ENCODE data around the gene MAOA. TPM values are rescaled to one million over a fixed set of nuclear protein-coding genes. Genes with fewer than 3 reads are reported as not detected.
A peak's percentile ranks its signal among the peaks of the same experiment; 100 is the strongest.
"Not testable (repeated sequence)": the region's sequence is repeated elsewhere in the genome, so short reads cannot be mapped to it uniquely, and the experiment has no call there.

Gene MAOA
- total RNA-seq, 1 donor from 2014 or later: 12.5 TPM

- no peak for DNase-seq (ENCODE audit: low spot score)
These were observed 7.1 kb downstream of the MAOA start for GRCh38 chrX:43663173-43663572.

- DNase-seq (ENCODE audit: low spot score): no peak
These were observed 8.2 kb downstream of the MAOA start for GRCh38 chrX:43664258-43664657.

GRCh38 chrX:43664708-43665107, 8.6 kb downstream of the MAOA start:
- no peak for DNase-seq (ENCODE audit: low spot score)

- DNase-seq (ENCODE audit: low spot score): no peak
These were observed 10.3 kb downstream of the MAOA start for GRCh38 chrX:43666311-43666912.

GRCh38 chrX:43675965-43676628, 20.0 kb downstream of the MAOA start:
- DNase-seq (ENCODE audit: low spot score): not testable (repeated sequence)

GRCh38 chrX:43676971-43677572, 21.0 kb downstream of the MAOA start:
- no peak for DNase-seq (ENCODE audit: low spot score)

GRCh38 chrX:43677993-43678392, 21.9 kb downstream of the MAOA start:
- no peak for DNase-seq (ENCODE audit: low spot score)

GRCh38 chrX:43679058-43679457, 23.0 kb downstream of the MAOA start:
- DNase-seq (ENCODE audit: low spot score): no peak

- peak; percentile 90 for DNase-seq (ENCODE audit: low spot score)
These were observed 23.7 kb downstream of the MAOA start for GRCh38 chrX:43679778-43680177.

- peak; percentile 26 for DNase-seq (ENCODE audit: low spot score)
These were observed 26.6 kb downstream of the MAOA start for GRCh38 chrX:43682726-43683125.

GRCh38 chrX:43685221-43685620, 29.1 kb downstream of the MAOA start:
- DNase-seq (ENCODE audit: low spot score): no peak

- DNase-seq (ENCODE audit: low spot score): peak; percentile 38
These were observed 32.5 kb downstream of the MAOA start for GRCh38 chrX:43688586-43688985.

GRCh38 chrX:43693602-43694406, 37.7 kb downstream of the MAOA start:
- DNase-seq (ENCODE audit: low spot score): no peak

GRCh38 chrX:43699475-43699874, 43.4 kb downstream of the MAOA start:
- DNase-seq (ENCODE audit: low spot score): no peak

GRCh38 chrX:43702079-43702524, 46.0 kb downstream of the MAOA start:
- no peak for DNase-seq (ENCODE audit: low spot score)

- DNase-seq (ENCODE audit: low spot score): no peak
These were observed 46.6 kb downstream of the MAOA start for GRCh38 chrX:43702660-43703059.

- peak; percentile 70 for DNase-seq (ENCODE audit: low spot score)
These were observed 47.2 kb downstream of the MAOA start for GRCh38 chrX:43703211-43703791.

- DNase-seq (ENCODE audit: low spot score): no peak
These were observed 50.8 kb downstream of the MAOA start for GRCh38 chrX:43706786-43707370.

- peak; percentile 22 for DNase-seq (ENCODE audit: low spot score)
These were observed 51.9 kb downstream of the MAOA start for GRCh38 chrX:43707812-43708548.

GRCh38 chrX:43716144-43716543, 60.0 kb downstream of the MAOA start:
- DNase-seq (ENCODE audit: low spot score): no peak

GRCh38 chrX:43716696-43717095, 60.6 kb downstream of the MAOA start:
- no peak for DNase-seq (ENCODE audit: low spot score)
